Nephron (organoid): Measurements from ENCODE around the gene ITGA11.
"Not testable (repeated sequence)": the region's sequence is repeated elsewhere in the genome, so short reads cannot be mapped to it uniquely, and the experiment has no call there.

Experiments
- H3K27ac Mint-ChIP-seq, 3 experiments: 2 replicates each; pipeline ENCODE4 v1.8.0; 2020; ENCODE audit warnings: mixed read lengths in 3 of 3, mild to moderate bottlenecking in 2 of 3, moderate library complexity in 1 of 3
- H3K27me3 Mint-ChIP-seq: 2 replicates; pipeline ENCODE4 v1.8.0; 2021; ENCODE audit warnings: low read depth, mild to moderate bottlenecking, moderate library complexity, mixed read lengths
- H3K36me3 Mint-ChIP-seq: 2 replicates; pipeline ENCODE4 v1.8.0; 2020; ENCODE audit warnings: low read depth, mixed read lengths
- H3K4me1 Mint-ChIP-seq: 2 replicates; pipeline ENCODE4 v1.8.0; 2020; ENCODE audit warnings: mixed read lengths
- H3K4me3 Mint-ChIP-seq, 3 experiments: 2 replicates each; pipeline ENCODE4 v1.8.0; 2020; ENCODE audit warnings: mild to moderate bottlenecking in 3 of 3, mixed read lengths in 3 of 3, moderate library complexity in 2 of 3
- H3K9me3 Mint-ChIP-seq: 2 replicates; pipeline ENCODE4 v1.8.0; 2020; ENCODE audit warnings: mixed read lengths
- CTCF ChIP-seq, 3 experiments: fragments of 200-600 bp; sonication (generic); IDR thresholded peaks; one replicate each; pipeline ENCODE4 v1.5.0; 2021; ENCODE audit warnings: antibody characterized with exemption in 3 of 3; ENCODE audit not compliant: unreplicated experiment in 3 of 3

ITGA11 gene

GRCh38 chr15:68427366-68427765 is 4.6 kb downstream of the ITGA11 start:
- no peak overlapping the region for H3K4me3 Mint-ChIP-seq
- TF ChIP-seq CTCF (IDR thresholded peaks at IDR 0.05; ENCODE audit: unreplicated experiment in 3 of 3), result no peak
- H3K9me3 Mint-ChIP-seq, result no peaks in the 10 kb centered on the region
- H3K36me3 Mint-ChIP-seq, result no peaks in the 10 kb centered on the region
- peak overlapping the region in 2 of 3 experiments; percentile 22 to 38 for H3K27ac Mint-ChIP-seq
- H3K27me3 Mint-ChIP-seq, result peaks cover 65% of the 10 kb centered on the region
- peaks cover 41% of the 10 kb centered on the region for H3K4me1 Mint-ChIP-seq

DNA sequence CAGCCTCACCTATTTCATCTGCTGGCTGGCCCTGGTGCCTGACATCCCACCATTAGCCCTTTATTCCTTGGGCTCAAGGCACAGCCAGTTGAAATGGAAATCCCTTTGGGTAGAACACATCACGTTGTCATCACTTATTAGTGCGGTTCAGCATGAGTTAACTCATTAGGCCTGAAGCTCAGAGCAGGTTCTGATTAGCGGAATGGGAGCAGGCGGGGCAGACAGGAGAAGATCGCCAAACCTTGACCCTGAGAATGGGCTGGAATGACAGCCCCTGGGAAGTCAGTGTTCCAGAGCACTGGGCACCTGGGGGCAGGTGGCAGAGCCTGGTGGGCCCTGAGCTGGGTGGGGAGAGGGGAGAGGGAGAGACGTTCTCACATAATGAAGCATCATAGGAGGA is 5.8 kb downstream of the ITGA11 start:
- H3K4me1 Mint-ChIP-seq, result peaks cover 47% of the 10 kb centered on the region
- peaks cover 59% of the 10 kb centered on the region for H3K27me3 Mint-ChIP-seq
- no peak for TF ChIP-seq CTCF (IDR thresholded peaks at IDR 0.05; ENCODE audit: unreplicated experiment in 3 of 3)
- no peak overlapping the region for H3K4me3 Mint-ChIP-seq
- no peaks in the 10 kb centered on the region for H3K9me3 Mint-ChIP-seq
- H3K27ac Mint-ChIP-seq, result no peak overlapping the region
- H3K36me3 Mint-ChIP-seq, result no peaks in the 10 kb centered on the region

- Mint-ChIP-seq H3K9me3 (no peaks in the 10 kb centered on the region), H3K4me3 (no peak overlapping the region), H3K36me3 (no peaks in the 10 kb centered on the region), H3K27ac (no peak overlapping the region), H3K27me3 (peaks cover 54% of the 10 kb centered on the region), H3K4me1 (peaks cover 50% of the 10 kb centered on the region)
- TF ChIP-seq CTCF (IDR thresholded peaks at IDR 0.05; ENCODE audit: unreplicated experiment in 3 of 3), result no peak
Observed at GRCh38 chr15:68425428-68426060, 6.4 kb downstream of the ITGA11 start.

- no peaks in the 10 kb centered on the region for H3K9me3 Mint-ChIP-seq
Observed at GRCh38 chr15:68424754-68425390, 7.1 kb downstream of the ITGA11 start.

GRCh38 chr15:68423359-68424296 is 8.3 kb downstream of the ITGA11 start:
- Mint-ChIP-seq H3K36me3 (no peaks in the 10 kb centered on the region), H3K27ac (peak overlapping the region in 1 of 3 experiments; percentile 23), H3K4me3 (no peak overlapping the region), H3K4me1 (peaks cover 48% of the 10 kb centered on the region), H3K9me3 (no peaks in the 10 kb centered on the region), H3K27me3 (peaks cover 35% of the 10 kb centered on the region)
- TF ChIP-seq CTCF (IDR thresholded peaks at IDR 0.05; ENCODE audit: unreplicated experiment in 3 of 3), result no peak

More at GRCh38 chr15:68424754-68425390, 7.1 kb downstream of the ITGA11 start:
- H3K27ac Mint-ChIP-seq, result no peak overlapping the region
- H3K4me3 Mint-ChIP-seq, result no peak overlapping the region
- no peak for TF ChIP-seq CTCF (IDR thresholded peaks at IDR 0.05; ENCODE audit: unreplicated experiment in 3 of 3)
- H3K4me1 Mint-ChIP-seq, result peaks cover 50% of the 10 kb centered on the region
- H3K27me3 Mint-ChIP-seq, result peaks cover 47% of the 10 kb centered on the region
- H3K36me3 Mint-ChIP-seq, result no peaks in the 10 kb centered on the region

DNA sequence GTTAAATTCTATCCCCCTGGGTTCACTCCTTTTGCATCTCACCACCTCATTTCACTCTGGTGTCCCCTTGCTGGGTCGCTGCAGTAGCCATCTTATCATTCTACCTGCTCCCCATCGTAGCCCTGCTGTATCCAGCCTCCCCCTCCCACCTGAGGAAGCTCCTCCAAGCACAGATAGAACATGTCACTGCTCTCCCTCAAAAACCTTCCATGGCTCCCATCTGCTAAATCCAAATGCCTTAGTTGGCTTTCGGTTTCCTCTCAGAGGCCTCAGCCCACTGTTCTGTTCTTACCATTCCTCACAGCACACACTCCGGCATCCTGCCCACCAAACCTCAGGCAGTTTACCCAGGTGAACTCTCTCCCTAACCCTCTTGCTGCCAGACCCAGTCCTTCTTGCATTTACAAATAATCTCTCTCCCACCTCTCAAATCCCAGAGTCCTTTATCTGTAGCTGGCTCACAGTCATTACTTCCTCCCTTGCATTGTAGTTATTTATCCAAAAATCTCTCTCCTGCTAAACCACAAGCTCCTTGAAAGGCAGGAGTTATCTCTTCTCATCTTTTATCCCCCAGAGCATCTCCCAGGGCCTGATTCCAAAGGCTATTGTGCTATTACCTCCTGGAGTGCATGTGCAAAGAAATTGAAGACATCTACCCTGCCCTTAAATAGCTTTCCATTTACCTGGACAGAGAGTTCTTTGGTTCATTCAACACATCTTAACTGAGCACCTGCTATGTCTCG is 9.4 kb downstream of the ITGA11 start:
- peak overlapping the region; percentile 8 to 30 (median 23) for H3K27ac Mint-ChIP-seq
- H3K27me3 Mint-ChIP-seq, result peaks cover 24% of the 10 kb centered on the region
- H3K9me3 Mint-ChIP-seq, H3K36me3 Mint-ChIP-seq, H3K4me3 Mint-ChIP-seq: not testable (repeated sequence)
- H3K4me1 Mint-ChIP-seq, result peaks cover 50% of the 10 kb centered on the region
